HEK293 (cell line): ENCODE measurements around the gene ZC3H4.
A peak's percentile ranks its signal among the peaks of the same experiment; 100 is the strongest.

ENCODE experiments used
- BCL11A ChIP-seq: fragments of 450-650 bp; formaldehyde crosslinking; IDR thresholded peaks from 2 replicates; pipeline ENCODE4 v1.5.1; 2016; ENCODE audit warnings: low read depth, missing biosample characterization, missing genetic modification characterization
- FEZF1 ChIP-seq: fragments of 450-650 bp; formaldehyde crosslinking; IDR thresholded peaks from 2 replicates; pipeline ENCODE4 v1.5.1; 2016; ENCODE audit warnings: missing biosample characterization, missing genetic modification characterization
- GLIS2 ChIP-seq: fragments of 450-650 bp; formaldehyde crosslinking; IDR thresholded peaks from 2 replicates; pipeline ENCODE4 v1.5.1; 2016; ENCODE audit warnings: missing biosample characterization, missing genetic modification characterization
- YY1 ChIP-seq: fragments of 450-650 bp; formaldehyde crosslinking; IDR thresholded peaks from 2 replicates; pipeline ENCODE4 v1.5.1; 2018; ENCODE audit warnings: missing biosample characterization, missing genetic modification characterization
- ZBTB17 ChIP-seq: fragments of 450-650 bp; formaldehyde crosslinking; IDR thresholded peaks from 2 replicates; pipeline ENCODE4 v1.5.1; 2016; ENCODE audit warnings: missing biosample characterization, missing genetic modification characterization
- ZBTB20 ChIP-seq: fragments of 450-650 bp; formaldehyde crosslinking; IDR thresholded peaks from 2 replicates; pipeline ENCODE4 v1.5.1; 2016; ENCODE audit warnings: missing biosample characterization, missing genetic modification characterization
- ZEB2 ChIP-seq: fragments of 450-650 bp; formaldehyde crosslinking; IDR thresholded peaks from 2 replicates; pipeline ENCODE4 v1.5.1; 2016; ENCODE audit warnings: missing biosample characterization, missing genetic modification characterization
- ZNF132 ChIP-seq: fragments of 450-650 bp; formaldehyde crosslinking; IDR thresholded peaks from 2 replicates; pipeline ENCODE4 v1.5.1; 2017; ENCODE audit warnings: missing biosample characterization, missing genetic modification characterization, borderline replicate concordance
- ZNF148 ChIP-seq: fragments of 450-650 bp; formaldehyde crosslinking; IDR thresholded peaks from 2 replicates; pipeline ENCODE4 v1.5.0; 2017; ENCODE audit warnings: missing biosample characterization, missing genetic modification characterization, borderline replicate concordance
- ZNF157 ChIP-seq: fragments of 450-650 bp; formaldehyde crosslinking; IDR thresholded peaks from 2 replicates; pipeline ENCODE4 v1.5.1; 2016; ENCODE audit warnings: missing biosample characterization, missing genetic modification characterization
- ZNF2 ChIP-seq: fragments of 450-650 bp; formaldehyde crosslinking; IDR thresholded peaks from 2 replicates; pipeline ENCODE4 v1.5.1; 2016; ENCODE audit warnings: missing biosample characterization, missing genetic modification characterization
- ZNF202 ChIP-seq: fragments of 450-650 bp; formaldehyde crosslinking; IDR thresholded peaks from 2 replicates; pipeline ENCODE4 v1.5.1; 2016; ENCODE audit warnings: missing biosample characterization, missing genetic modification characterization, borderline replicate concordance
- ZNF221 ChIP-seq: fragments of 450-650 bp; formaldehyde crosslinking; IDR thresholded peaks from 2 replicates; pipeline ENCODE4 v1.5.1; 2017; ENCODE audit warnings: missing biosample characterization, missing genetic modification characterization, borderline replicate concordance
- ZNF223 ChIP-seq: fragments of 450-650 bp; formaldehyde crosslinking; IDR thresholded peaks from 2 replicates; pipeline ENCODE4 v1.5.1; 2016; ENCODE audit warnings: missing biosample characterization, missing genetic modification characterization
- ZNF23 ChIP-seq: fragments of 450-650 bp; formaldehyde crosslinking; IDR thresholded peaks from 2 replicates; pipeline ENCODE4 v1.5.1; 2016; ENCODE audit warnings: missing biosample characterization, missing genetic modification characterization, borderline replicate concordance
- ZNF280C ChIP-seq: fragments of 450-650 bp; formaldehyde crosslinking; IDR thresholded peaks from 2 replicates; pipeline ENCODE4 v1.5.1; 2016; ENCODE audit warnings: missing biosample characterization, missing genetic modification characterization
- ZNF311 ChIP-seq: fragments of 450-650 bp; formaldehyde crosslinking; IDR thresholded peaks from 2 replicates; pipeline ENCODE4 v1.5.1; 2017; ENCODE audit warnings: missing biosample characterization, missing genetic modification characterization, borderline replicate concordance
- ZNF398 ChIP-seq: fragments of 450-650 bp; formaldehyde crosslinking; IDR thresholded peaks from 2 replicates; pipeline ENCODE4 v1.5.1; 2017; ENCODE audit warnings: missing biosample characterization, missing genetic modification characterization
- ZNF404 ChIP-seq: fragments of 450-650 bp; formaldehyde crosslinking; IDR thresholded peaks from 2 replicates; pipeline ENCODE4 v1.5.1; 2017; ENCODE audit warnings: missing biosample characterization, missing genetic modification characterization
- ZNF416 ChIP-seq: fragments of 450-650 bp; formaldehyde crosslinking; IDR thresholded peaks from 2 replicates; pipeline ENCODE4 v1.5.1; 2016; ENCODE audit warnings: missing biosample characterization, missing genetic modification characterization
- ZNF544 ChIP-seq: fragments of 450-650 bp; formaldehyde crosslinking; IDR thresholded peaks from 2 replicates; pipeline ENCODE4 v1.5.0; 2017; ENCODE audit warnings: missing biosample characterization, missing genetic modification characterization
- ZNF548 ChIP-seq: fragments of 450-650 bp; formaldehyde crosslinking; IDR thresholded peaks from 2 replicates; pipeline ENCODE4 v1.5.1; 2016; ENCODE audit warnings: missing biosample characterization, missing genetic modification characterization
- ZNF558 ChIP-seq: fragments of 450-650 bp; formaldehyde crosslinking; IDR thresholded peaks from 2 replicates; pipeline ENCODE4 v1.5.1; 2016; ENCODE audit warnings: missing biosample characterization, missing genetic modification characterization
- ZNF585B ChIP-seq: fragments of 450-650 bp; formaldehyde crosslinking; IDR thresholded peaks from 2 replicates; pipeline ENCODE4 v1.5.1; 2016; ENCODE audit warnings: missing biosample characterization, missing genetic modification characterization
- ZNF658 ChIP-seq: fragments of 450-650 bp; formaldehyde crosslinking; IDR thresholded peaks from 2 replicates; pipeline ENCODE4; 2016; ENCODE audit warnings: missing biosample characterization, missing genetic modification characterization
- TF ChIP-seq, protein P1 (sequence below): fragments of 450-650 bp; formaldehyde crosslinking; optimal IDR thresholded peaks from 2 replicates; pipeline ENCODE3; 2016; ENCODE audit warnings: missing biosample characterization, mild to moderate bottlenecking, missing genetic modification characterization
- TF ChIP-seq, protein P2 (sequence below): fragments of 450-650 bp; formaldehyde crosslinking; IDR thresholded peaks from 2 replicates; pipeline ENCODE4 v1.5.1; 2016; ENCODE audit warnings: missing biosample characterization, missing genetic modification characterization
- TF ChIP-seq, protein P3 (sequence below): fragments of 450-650 bp; formaldehyde crosslinking; IDR thresholded peaks from 2 replicates; pipeline ENCODE4 v1.5.1; 2017; ENCODE audit warnings: missing biosample characterization, missing genetic modification characterization

Gene ZC3H4

DNA sequence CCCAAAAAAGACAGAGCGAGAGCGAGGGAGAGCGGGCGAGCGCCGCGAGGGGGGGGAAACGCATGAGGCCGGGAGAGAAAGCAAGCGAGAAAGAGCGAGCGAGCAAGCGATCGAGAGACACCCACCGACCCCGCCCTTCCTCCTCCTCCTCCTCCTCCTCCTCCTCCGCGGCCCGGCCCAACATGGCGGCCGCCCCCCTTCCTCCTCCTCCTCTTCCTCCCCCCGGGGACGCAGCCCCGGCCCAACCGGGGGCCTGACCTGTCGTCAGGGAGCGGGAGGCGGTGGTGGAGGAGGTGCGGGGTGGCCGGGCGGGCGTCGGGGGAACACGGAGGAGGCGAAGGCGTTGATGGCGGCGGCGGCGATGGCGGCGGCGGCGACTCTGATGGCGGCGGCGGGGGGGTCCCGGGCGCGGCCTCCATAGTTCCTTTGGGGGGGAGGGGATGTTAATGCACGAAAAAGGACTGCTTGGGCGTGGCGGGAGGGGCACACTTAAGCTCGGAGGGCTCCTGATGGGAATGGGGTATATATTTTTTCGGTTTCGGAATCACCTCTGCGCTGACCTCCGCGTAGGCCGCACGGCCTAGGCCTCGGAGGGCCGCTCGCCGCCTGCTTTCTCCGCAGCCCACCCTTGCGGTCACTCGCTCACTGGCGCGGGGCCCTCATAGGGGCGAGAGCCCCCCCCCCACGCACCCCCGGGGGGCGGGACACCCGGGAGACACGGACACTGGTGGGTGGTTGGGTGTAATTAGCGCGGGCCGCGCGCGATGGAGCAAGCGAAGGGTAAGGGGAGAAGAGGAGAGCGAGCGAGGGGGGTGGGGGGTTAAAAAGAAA lies 1.2 kb downstream of the ZC3H4 start (continued):
- TF ChIP-seq ZNF148 (tag by site-specific recombination) = no peak; the same call in 1 of the 2 replicates
- TF ChIP-seq, protein P1, sequence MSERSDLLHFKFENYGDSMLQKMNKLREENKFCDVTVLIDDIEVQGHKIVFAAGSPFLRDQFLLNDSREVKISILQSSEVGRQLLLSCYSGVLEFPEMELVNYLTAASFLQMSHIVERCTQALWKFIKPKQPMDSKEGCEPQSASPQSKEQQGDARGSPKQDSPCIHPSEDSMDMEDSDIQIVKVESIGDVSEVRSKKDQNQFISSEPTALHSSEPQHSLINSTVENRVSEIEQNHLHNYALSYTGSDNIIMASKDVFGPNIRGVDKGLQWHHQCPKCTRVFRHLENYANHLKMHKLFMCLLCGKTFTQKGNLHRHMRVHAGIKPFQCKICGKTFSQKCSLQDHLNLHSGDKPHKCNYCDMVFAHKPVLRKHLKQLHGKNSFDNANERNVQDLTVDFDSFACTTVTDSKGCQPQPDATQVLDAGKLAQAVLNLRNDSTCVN (tag by site-specific recombination) = peak; percentile 64
- peak; percentile 67; the same call in 1 of the 2 replicates for TF ChIP-seq BCL11A (tag by site-specific recombination)
- no peak for TF ChIP-seq ZNF132
- no peak for TF ChIP-seq ZNF658 (tag by site-specific recombination)
- TF ChIP-seq ZNF558 (tag by site-specific recombination) = no peak
- peak; percentile 92 for TF ChIP-seq YY1
- TF ChIP-seq ZNF2 (tag by site-specific recombination) = peak; percentile 72; the same call in 1 of the 2 replicates
- TF ChIP-seq, protein P2, sequence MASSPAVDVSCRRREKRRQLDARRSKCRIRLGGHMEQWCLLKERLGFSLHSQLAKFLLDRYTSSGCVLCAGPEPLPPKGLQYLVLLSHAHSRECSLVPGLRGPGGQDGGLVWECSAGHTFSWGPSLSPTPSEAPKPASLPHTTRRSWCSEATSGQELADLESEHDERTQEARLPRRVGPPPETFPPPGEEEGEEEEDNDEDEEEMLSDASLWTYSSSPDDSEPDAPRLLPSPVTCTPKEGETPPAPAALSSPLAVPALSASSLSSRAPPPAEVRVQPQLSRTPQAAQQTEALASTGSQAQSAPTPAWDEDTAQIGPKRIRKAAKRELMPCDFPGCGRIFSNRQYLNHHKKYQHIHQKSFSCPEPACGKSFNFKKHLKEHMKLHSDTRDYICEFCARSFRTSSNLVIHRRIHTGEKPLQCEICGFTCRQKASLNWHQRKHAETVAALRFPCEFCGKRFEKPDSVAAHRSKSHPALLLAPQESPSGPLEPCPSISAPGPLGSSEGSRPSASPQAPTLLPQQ (tag by site-specific recombination) = no peak; the same call in 1 of the 2 replicates
- TF ChIP-seq, protein P3, sequence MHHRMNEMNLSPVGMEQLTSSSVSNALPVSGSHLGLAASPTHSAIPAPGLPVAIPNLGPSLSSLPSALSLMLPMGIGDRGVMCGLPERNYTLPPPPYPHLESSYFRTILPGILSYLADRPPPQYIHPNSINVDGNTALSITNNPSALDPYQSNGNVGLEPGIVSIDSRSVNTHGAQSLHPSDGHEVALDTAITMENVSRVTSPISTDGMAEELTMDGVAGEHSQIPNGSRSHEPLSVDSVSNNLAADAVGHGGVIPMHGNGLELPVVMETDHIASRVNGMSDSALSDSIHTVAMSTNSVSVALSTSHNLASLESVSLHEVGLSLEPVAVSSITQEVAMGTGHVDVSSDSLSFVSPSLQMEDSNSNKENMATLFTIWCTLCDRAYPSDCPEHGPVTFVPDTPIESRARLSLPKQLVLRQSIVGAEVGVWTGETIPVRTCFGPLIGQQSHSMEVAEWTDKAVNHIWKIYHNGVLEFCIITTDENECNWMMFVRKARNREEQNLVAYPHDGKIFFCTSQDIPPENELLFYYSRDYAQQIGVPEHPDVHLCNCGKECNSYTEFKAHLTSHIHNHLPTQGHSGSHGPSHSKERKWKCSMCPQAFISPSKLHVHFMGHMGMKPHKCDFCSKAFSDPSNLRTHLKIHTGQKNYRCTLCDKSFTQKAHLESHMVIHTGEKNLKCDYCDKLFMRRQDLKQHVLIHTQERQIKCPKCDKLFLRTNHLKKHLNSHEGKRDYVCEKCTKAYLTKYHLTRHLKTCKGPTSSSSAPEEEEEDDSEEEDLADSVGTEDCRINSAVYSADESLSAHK (tag by site-specific recombination) = peak; percentile 58; the same call in 1 of the 2 replicates
- no peak; the same call in 1 of the 2 replicates for TF ChIP-seq ZBTB20 (tag by site-specific recombination)
- peak; percentile 96 for TF ChIP-seq ZNF398 (tag by site-specific recombination)
- TF ChIP-seq ZNF544 (tag by site-specific recombination) = no peak
- no peak for TF ChIP-seq ZNF221 (tag by site-specific recombination)
- no peak for TF ChIP-seq ZNF311
- peak; percentile 59 for TF ChIP-seq ZBTB17 (tag by site-specific recombination)
- TF ChIP-seq ZNF548 = no peak
- TF ChIP-seq ZEB2 (tag by site-specific recombination) = peak; percentile 73
- TF ChIP-seq ZNF23 (tag by site-specific recombination) = no peak
- TF ChIP-seq ZNF202 (tag by site-specific recombination) = no peak
- TF ChIP-seq ZNF223 = 0 out of 2 replicates have a peak, but pooled peaks have one; percentile 55
- TF ChIP-seq ZNF157 (tag by site-specific recombination) = no peak
- TF ChIP-seq FEZF1 (tag by site-specific recombination) = peak; percentile 75; the same call in 1 of the 2 replicates
- TF ChIP-seq ZNF585B (tag by site-specific recombination) = no peak
- 0 out of 2 replicates have a peak, but pooled peaks have one; percentile 34 for TF ChIP-seq ZNF404
- no peak for TF ChIP-seq ZNF280C (tag by site-specific recombination)
- no peak; the same call in none of the 2 replicates for TF ChIP-seq GLIS2 (tag by site-specific recombination)
- no peak for TF ChIP-seq ZNF416 (tag by site-specific recombination)
